ENCODE data around the gene ATG7.

DNA sequence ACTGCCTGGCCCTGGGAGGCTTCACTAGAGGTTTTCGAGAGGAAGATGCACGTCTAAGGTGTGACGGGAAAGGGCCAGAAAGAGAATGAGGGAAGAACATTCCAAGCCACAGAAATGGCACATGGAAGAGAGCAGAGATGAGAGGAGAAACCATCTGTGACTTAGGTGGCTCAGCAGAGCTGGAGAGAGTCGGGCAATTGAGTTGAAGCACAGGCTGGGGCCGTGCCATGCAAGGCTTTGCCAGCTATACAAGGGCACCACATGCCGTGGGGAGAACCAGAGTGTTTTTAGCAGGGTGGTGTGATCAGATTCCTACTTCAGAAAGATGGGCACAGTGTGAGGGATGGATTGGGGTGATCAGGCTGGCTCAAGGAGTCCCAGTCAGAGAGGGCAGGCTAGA, 245.4 kb downstream of the ATG7 start:
- no peak for TF ChIP-seq REPIN1 (tag by site-specific recombination; IDR thresholded peaks at IDR 0.05; ENCODE audit: low read depth)
- TF ChIP-seq ZNF596 (tag by site-specific recombination; IDR thresholded peaks at IDR 0.05), result no peak
- TF ChIP-seq, protein P1, sequence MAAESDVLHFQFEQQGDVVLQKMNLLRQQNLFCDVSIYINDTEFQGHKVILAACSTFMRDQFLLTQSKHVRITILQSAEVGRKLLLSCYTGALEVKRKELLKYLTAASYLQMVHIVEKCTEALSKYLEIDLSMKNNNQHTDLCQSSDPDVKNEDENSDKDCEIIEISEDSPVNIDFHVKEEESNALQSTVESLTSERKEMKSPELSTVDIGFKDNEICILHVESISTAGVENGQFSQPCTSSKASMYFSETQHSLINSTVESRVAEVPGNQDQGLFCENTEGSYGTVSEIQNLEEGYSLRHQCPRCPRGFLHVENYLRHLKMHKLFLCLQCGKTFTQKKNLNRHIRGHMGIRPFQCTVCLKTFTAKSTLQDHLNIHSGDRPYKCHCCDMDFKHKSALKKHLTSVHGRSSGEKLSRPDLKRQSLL (tag by site-specific recombination; IDR thresholded peaks at IDR 0.05), result no peak
- no peak for TF ChIP-seq ZNF549 (tag by site-specific recombination; IDR thresholded peaks at IDR 0.05)
- no peak for TF ChIP-seq CTCF (tag by site-specific recombination; IDR thresholded peaks at IDR 0.05)
- no peak for TF ChIP-seq ZBTB7A (tag by site-specific recombination; IDR thresholded peaks at IDR 0.05; ENCODE audit: low read depth)
- TF ChIP-seq ZNF423 (tag by site-specific recombination; IDR thresholded peaks at IDR 0.05), result no peak
- no peak for TF ChIP-seq ZNF626 (tag by site-specific recombination; IDR thresholded peaks at IDR 0.05)
